ENCODE measurements around the gene TKFC. TPM values are rescaled to one million over a fixed set of nuclear protein-coding genes. Genes with fewer than 3 reads are reported as not detected.

TKFC gene
- total and polyA plus RNA-seq, 9 of the 15 experiments (the other 6 are each of a cell fraction or from before 2014, with no cell fraction given), result 2.0 to 61.7 (median 28.5) TPM

- H3K27me3 ChIP-seq (ENCODE audit: control insufficient read depth in 2 of 2, insufficient read depth in 2 of 2, low read length in 2 of 2), result no peaks in the 10 kb centered on the region
- H4K20me1 ChIP-seq (replicated peaks; ENCODE audit: control insufficient read depth, insufficient read depth, low read length), result no peaks in the 10 kb centered on the region
- CTCF ChIA-PET (ENCODE audit: low intra/inter-chr PET ratio), result no interaction called here
- H2AFZ ChIP-seq (ENCODE audit: low read depth, low read length), result peak overlapping the region; percentile 94
- peak; percentile 95 for ATAC-seq
- peak; percentile 88 to 97 (median 93) for DNase-seq (ENCODE audit: extremely low read depth in 1 of 4, low spot score in 3 of 4)
- intact Hi-C loops (cut with micrococcal nuclease), result loop anchor here (5.0 kb wide), 1 partner anchor 45 kb away; the partner anchor contains the start of genes DDB1 and TKFC
- in situ Hi-C loops (cut with MboI), result no loop called here
- 0 out of 2 replicates have a peak, but pooled peaks cover under 1% of the 10 kb centered on the region for H3K9me3 ChIP-seq (replicated peaks; ENCODE audit: control insufficient read depth, insufficient read depth, low read depth, low read length)
- H3K9ac ChIP-seq (ENCODE audit: insufficient read depth in 1 of 2, low read depth in 2 of 2, low read length in 2 of 2), result peak overlapping the region; percentile 69; a peak in 3 of 4 replicates
- FAIRE-seq, result peak; percentile 99
- H3K36me3 ChIP-seq (ENCODE audit: control insufficient read depth, insufficient read depth, low read length), result peaks cover 5% of the 10 kb centered on the region; the same call in 2 of the 3 replicates
- H3K4me1 ChIP-seq (replicated peaks in 1 of 2; ENCODE audit: control insufficient read depth in 2 of 2, insufficient read depth in 2 of 2, low read length in 2 of 2), result peaks cover 25 to 43% of the 10 kb centered on the region in 2 experiments
- peak overlapping the region; percentile 97 for H3K27ac ChIP-seq (ENCODE audit: extremely low read depth, low read depth, low read length)
- H3K4me3 ChIP-seq, result no peak overlapping the region
- H3K4me2 ChIP-seq (ENCODE audit: insufficient read depth, low read length), result peak overlapping the region; percentile 88
- no peaks in the 10 kb centered on the region for H3K79me2 ChIP-seq (ENCODE audit: control insufficient read depth, insufficient read depth, low read length)
- POLR2A ChIA-PET, result interaction anchor here (1.1 to 1.5 kb wide), 2 partner anchors 24 to 44 kb away, joined by 4 to 5 read pairs; no protein-coding TSS in a partner anchor
- no TSS peak for BruUV-seq (replicated peaks)
- WGBS (ENCODE audit: insufficient coverage, low coverage, missing lambda C conversion rate), result under 1% methylated on average over 14 of the region's 14 CpGs
- no peaks in the 10 kb centered on the region for H3K9me1 ChIP-seq (ENCODE audit: control insufficient read depth, insufficient read depth, low read length)
- TF ChIP-seq ZNF717 (CRISPR knock-in tag; IDR thresholded peaks at IDR 0.05) (no peak), KDM5B (IDR thresholded peaks at IDR 0.05; ENCODE audit: insufficient replicate concordance, low read depth, low read length) (peak; percentile 23), HDGF (IDR thresholded peaks at IDR 0.05) (peak; percentile 52; the same call in 1 of the 2 replicates), ZNF197 (CRISPR knock-in tag; IDR thresholded peaks at IDR 0.05; ENCODE audit: low read depth) (peak; percentile 75; the same call in 1 of the 2 replicates), CSDE1 (IDR thresholded peaks at IDR 0.05) (no peak), DMBX1 (CRISPR knock-in tag; IDR thresholded peaks at IDR 0.05; ENCODE audit: borderline replicate concordance) (no peak), TOE1 (IDR thresholded peaks at IDR 0.05; ENCODE audit: borderline replicate concordance) (peak; percentile 51), TOE1 (CRISPR knock-in tag; IDR thresholded peaks at IDR 0.05; ENCODE audit: borderline replicate concordance, low read depth) (no peak), LEF1 (IDR thresholded peaks at IDR 0.05) (peak; percentile 96), FOXP1 (CRISPR knock-in tag; IDR thresholded peaks at IDR 0.05) (no peak), CCAR2 (IDR thresholded peaks at IDR 0.05; ENCODE audit: low read depth, low read length) (no peak), SMAD1 (IDR thresholded peaks at IDR 0.05; ENCODE audit: low read depth, low read length, partially characterized antibody) (no peak), ADNP (tag; IDR thresholded peaks at IDR 0.05) (peak; percentile 30; the same call in 1 of the 2 replicates), KLF16 (IDR thresholded peaks at IDR 0.05) (peak; percentile 89), ELF4 (CRISPR knock-in tag; IDR thresholded peaks at IDR 0.05) (peak; percentile 66; the same call in 1 of the 2 replicates), CBX3 (IDR thresholded peaks at IDR 0.05; ENCODE audit: borderline replicate concordance in 1 of 2, low read length in 2 of 2) (peak in 1 of 2 experiments; percentile 84; a peak in 2 of 3 replicates), SRF (CRISPR knock-in tag; IDR thresholded peaks at IDR 0.05) (0 out of 4 replicates have a peak, but pooled peaks of 1 of the 2 experiments have one; percentile 15), CAMTA2 (CRISPR knock-in tag; conservative IDR thresholded peaks at IDR 0.05) (no peak), HLTF (IDR thresholded peaks at IDR 0.05) (peak; percentile 51; the same call in 1 of the 2 replicates), ZNF133 (CRISPR knock-in tag; IDR thresholded peaks at IDR 0.05) (no peak), MTA1 (IDR thresholded peaks at IDR 0.05; ENCODE audit: borderline replicate concordance) (peak; percentile 37; the same call in 1 of the 2 replicates)
- TF ChIP-seq, protein P1, sequence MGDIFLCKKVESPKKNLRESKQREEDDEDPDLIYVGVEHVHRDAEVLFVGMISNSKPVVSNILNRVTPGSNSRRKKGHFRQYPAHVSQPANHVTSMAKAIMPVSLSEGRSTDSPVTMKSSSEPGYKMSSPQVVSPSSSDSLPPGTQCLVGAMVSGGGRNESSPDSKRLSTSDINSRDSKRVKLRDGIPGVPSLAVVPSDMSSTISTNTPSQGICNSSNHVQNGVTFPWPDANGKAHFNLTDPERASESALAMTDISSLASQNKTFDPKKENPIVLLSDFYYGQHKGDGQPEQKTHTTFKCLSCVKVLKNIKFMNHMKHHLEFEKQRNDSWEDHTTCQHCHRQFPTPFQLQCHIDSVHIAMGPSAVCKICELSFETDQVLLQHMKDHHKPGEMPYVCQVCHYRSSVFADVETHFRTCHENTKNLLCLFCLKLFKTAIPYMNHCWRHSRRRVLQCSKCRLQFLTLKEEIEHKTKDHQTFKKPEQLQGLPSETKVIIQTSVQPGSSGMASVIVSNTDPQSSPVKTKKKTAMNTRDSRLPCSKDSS (IDR thresholded peaks at IDR 0.05; ENCODE audit: low read depth, partially characterized antibody), result no peak
- TF ChIP-seq, protein P2, sequence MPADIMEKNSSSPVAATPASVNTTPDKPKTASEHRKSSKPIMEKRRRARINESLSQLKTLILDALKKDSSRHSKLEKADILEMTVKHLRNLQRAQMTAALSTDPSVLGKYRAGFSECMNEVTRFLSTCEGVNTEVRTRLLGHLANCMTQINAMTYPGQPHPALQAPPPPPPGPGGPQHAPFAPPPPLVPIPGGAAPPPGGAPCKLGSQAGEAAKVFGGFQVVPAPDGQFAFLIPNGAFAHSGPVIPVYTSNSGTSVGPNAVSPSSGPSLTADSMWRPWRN (IDR thresholded peaks at IDR 0.05; ENCODE audit: low read depth), result no peak
These were observed 45.6 kb upstream of the TKFC start for GRCh38 chr11:61287338-61287977.

Data from K562 (cell line).